Neural crest cell (in vitro differentiated cells): ENCODE data around the gene HDAC4. TPM values are rescaled to one million over a fixed set of nuclear protein-coding genes. Genes with fewer than 3 reads are reported as not detected.

Source experiments
- DNase-seq: peaks from one replicate; pipeline ENCODE4 v3.0.0; 2021; ENCODE audit warnings: low read depth, mixed read lengths, low spot score
- H3K27ac Mint-ChIP-seq: one replicate; pipeline ENCODE4 v1.8.0; 2021; ENCODE audit warnings: mild to moderate bottlenecking, mixed read lengths; ENCODE audit not compliant: unreplicated experiment
- H3K27me3 Mint-ChIP-seq: 2 replicates; pipeline ENCODE4 v1.8.0; 2021; ENCODE audit warnings: low read depth, mild to moderate bottlenecking, mixed read lengths
- H3K36me3 Mint-ChIP-seq: 2 replicates; pipeline ENCODE4 v1.8.0; 2021; ENCODE audit warnings: low read depth, mild to moderate bottlenecking, mixed read lengths
- H3K4me1 Mint-ChIP-seq: 2 replicates; pipeline ENCODE4 v1.8.0; 2021; ENCODE audit warnings: mixed read lengths
- H3K4me3 Mint-ChIP-seq: one replicate; pipeline ENCODE4 v1.8.0; 2021; ENCODE audit warnings: mild to moderate bottlenecking, mixed read lengths
- H3K9me3 Mint-ChIP-seq: 2 replicates; pipeline ENCODE4 v1.8.0; 2021; ENCODE audit warnings: mixed read lengths
- CTCF ChIP-seq: fragments of 200-600 bp; sonication (generic); conservative IDR thresholded peaks from 2 replicates; pipeline ENCODE4 v1.5.0; 2021; ENCODE audit warnings: antibody characterized with exemption, mild to moderate bottlenecking
- total RNA-seq: library from RNA; stranded (reverse); gene quantifications from 2 replicates; pipeline ENCODE4 v1.2.1, GENCODE V29; 2021

Gene HDAC4
- total RNA-seq, 1 donor from 2014 or later = 52.1 TPM

GRCh38 chr2:239022437-239023260 is 378.2 kb downstream of the HDAC4 start:
- no peaks in the 10 kb centered on the region for H3K36me3 Mint-ChIP-seq
- H3K4me1 Mint-ChIP-seq = peaks cover 9% of the 10 kb centered on the region
- no peak overlapping the region for H3K4me3 Mint-ChIP-seq
- no peak for TF ChIP-seq CTCF
- no peaks in the 10 kb centered on the region for H3K27me3 Mint-ChIP-seq
- peak overlapping the region; percentile 67 for H3K27ac Mint-ChIP-seq
- DNase-seq = no peak
- H3K9me3 Mint-ChIP-seq = no peaks in the 10 kb centered on the region

GRCh38 chr2:239021651-239022436 is 379.0 kb downstream of the HDAC4 start:
- no peaks in the 10 kb centered on the region for H3K9me3 Mint-ChIP-seq
- no peak for DNase-seq
- H3K4me1 Mint-ChIP-seq = peaks cover 7% of the 10 kb centered on the region
- no peaks in the 10 kb centered on the region for H3K36me3 Mint-ChIP-seq
- no peaks in the 10 kb centered on the region for H3K27me3 Mint-ChIP-seq
- no peak overlapping the region for H3K27ac Mint-ChIP-seq
- no peak overlapping the region for H3K4me3 Mint-ChIP-seq
- TF ChIP-seq CTCF = no peak

DNA sequence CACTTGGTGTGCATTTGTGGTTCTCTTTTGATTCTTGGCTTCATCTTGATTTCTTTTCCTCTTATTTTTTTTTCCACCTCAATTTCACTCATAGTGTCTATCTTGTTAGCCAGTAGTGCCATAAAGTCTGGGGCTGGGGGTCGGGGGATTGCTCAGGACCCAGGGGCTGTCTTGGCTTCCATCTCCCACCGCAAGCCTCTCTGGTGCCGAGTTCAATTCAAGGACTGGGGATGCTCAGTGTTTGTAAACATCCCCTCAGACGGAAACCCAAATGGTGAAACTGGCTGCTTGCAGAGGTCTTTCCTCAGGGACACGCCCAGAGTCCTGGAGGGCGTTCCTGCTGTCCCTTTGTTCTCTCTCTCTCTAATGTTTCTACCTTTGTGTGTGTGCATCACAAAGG is 379.6 kb downstream of the HDAC4 start:
- Mint-ChIP-seq H3K27me3 (no peaks in the 10 kb centered on the region), H3K4me1 (peaks cover under 1% of the 10 kb centered on the region), H3K9me3 (no peaks in the 10 kb centered on the region), H3K36me3 (no peaks in the 10 kb centered on the region), H3K27ac (no peak overlapping the region), H3K4me3 (no peak overlapping the region)
- no peak for TF ChIP-seq CTCF
- no peak for DNase-seq

DNA sequence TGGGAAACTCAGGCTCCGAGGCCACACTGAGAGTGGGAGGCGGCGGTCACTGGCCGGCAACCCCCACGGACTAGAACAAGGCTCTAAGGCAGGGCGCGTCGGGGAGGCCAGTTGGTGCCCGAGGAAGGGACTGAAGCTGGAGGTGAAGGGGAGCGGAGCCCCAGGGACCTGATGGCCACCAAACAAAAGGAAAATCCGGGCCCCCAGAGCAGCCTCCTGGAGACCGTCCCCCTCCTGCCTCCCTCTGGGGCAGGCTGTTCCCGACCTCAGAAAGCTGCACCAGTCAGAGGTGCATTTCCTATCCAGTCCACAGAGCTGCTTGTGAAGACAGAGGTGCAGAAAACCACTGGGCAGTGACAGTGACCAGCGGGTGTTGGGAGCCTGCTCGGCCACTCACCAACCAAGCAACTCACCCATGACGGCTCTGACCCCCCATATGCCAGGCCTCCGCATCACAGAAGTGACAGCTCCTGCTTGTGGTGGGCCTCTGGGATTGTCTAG is 380.2 kb downstream of the HDAC4 start:
- Mint-ChIP-seq H3K36me3 (no peaks in the 10 kb centered on the region), H3K27me3 (no peaks in the 10 kb centered on the region), H3K4me3 (no peak overlapping the region), H3K9me3 (no peaks in the 10 kb centered on the region), H3K27ac (no peak overlapping the region), H3K4me1 (peaks cover 5% of the 10 kb centered on the region)
- TF ChIP-seq CTCF = no peak
- DNase-seq = no peak

DNA sequence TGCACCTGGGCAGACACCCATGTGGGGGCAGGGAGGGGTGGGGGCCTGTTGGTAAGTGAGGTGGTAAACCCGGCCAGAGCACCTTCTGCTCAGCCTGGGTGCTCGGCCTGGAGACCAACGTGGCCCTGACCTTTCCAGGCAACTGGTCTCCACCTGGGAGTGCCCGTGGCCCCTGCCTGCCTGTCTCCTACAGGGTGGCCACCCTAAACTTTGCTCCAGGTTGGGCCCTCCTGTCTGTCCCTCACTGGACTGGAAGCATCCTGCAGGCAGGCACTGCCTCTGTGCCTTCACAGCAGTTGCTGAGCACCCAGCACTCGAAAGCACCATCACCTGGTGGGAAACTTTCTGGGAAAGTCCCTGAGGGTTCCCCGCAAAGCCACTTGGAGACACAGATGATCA is 381.6 kb downstream of the HDAC4 start:
- Mint-ChIP-seq H3K9me3 (no peaks in the 10 kb centered on the region), H3K4me3 (no peak overlapping the region), H3K27me3 (no peaks in the 10 kb centered on the region), H3K36me3 (no peaks in the 10 kb centered on the region), H3K4me1 (peaks cover 5% of the 10 kb centered on the region), H3K27ac (no peak overlapping the region)
- DNase-seq = no peak
- no peak for TF ChIP-seq CTCF
